CD4-positive, alpha-beta memory T cell (primary cell): Measurements from ENCODE around the gene CCDC201. TPM values are rescaled to one million over a fixed set of nuclear protein-coding genes. Genes with fewer than 3 reads are reported as not detected.
A peak's percentile ranks its signal among the peaks of the same experiment; 100 is the strongest.
"Not testable (repeated sequence)": the region's sequence is repeated elsewhere in the genome, so short reads cannot be mapped to it uniquely, and the experiment has no call there.

ENCODE experiments used
- CTCF ChIA-PET: fragments of 350-600 bp; sonication (Branson Sonifier 250); formaldehyde crosslinking; loops from one replicate; lab custom pipeline; 2021; ENCODE audit warnings: inconsistent platforms; ENCODE audit not compliant: partially characterized antibody; lab: Charles Lee
- POLR2A ChIA-PET: fragments of 350-600 bp; sonication (Branson Sonifier 250); formaldehyde crosslinking; loops from one replicate; lab custom pipeline; 2021; ENCODE audit not compliant: partially characterized antibody; lab: Charles Lee
- DNase-seq, 5 donors: peaks; one replicate each; pipeline versions ENCODE4 v3.0.0 to v3.0.0-alpha.2; 2020 to 2022; ENCODE audit warnings: mixed read lengths in 1 of 5
- H3K27ac ChIP-seq: one replicate; pipeline ENCODE4 v1.7.0; 2013; ENCODE audit warnings: low read depth, low read length
- H3K27me3 ChIP-seq: 2 replicates; pipeline ENCODE4 v1.7.0; 2013; ENCODE audit warnings: mild to moderate bottlenecking, low read length, moderate library complexity; ENCODE audit not compliant: insufficient read depth
- H3K36me3 ChIP-seq: 2 replicates; pipeline ENCODE4 v1.7.0; 2013; ENCODE audit warnings: mild to moderate bottlenecking, low read length, moderate library complexity; ENCODE audit not compliant: insufficient read depth
- H3K4me1 ChIP-seq: 2 replicates; pipeline ENCODE4 v1.7.0; 2013; ENCODE audit warnings: mild to moderate bottlenecking, low read length, moderate library complexity; ENCODE audit not compliant: insufficient read depth
- H3K4me3 ChIP-seq, 2 donors: one replicate each; pipeline ENCODE4 v1.7.0; 2013; ENCODE audit warnings: low read length in 2 of 2, mild to moderate bottlenecking in 1 of 2
- H3K9me3 ChIP-seq, 2 donors: one replicate each; pipeline ENCODE4 v1.7.0; 2013; ENCODE audit warnings: low read length in 2 of 2, control low read depth in 1 of 2; ENCODE audit not compliant: control insufficient read depth in 1 of 2
- H3K27ac Mint-ChIP-seq, 7 donors: one replicate each; pipeline ENCODE4 v1.8.0; 2020 to 2021; ENCODE audit warnings: mixed read lengths in 7 of 7, mild to moderate bottlenecking in 6 of 7, inconsistent platforms in 3 of 7, moderate library complexity in 3 of 7
- H3K27me3 Mint-ChIP-seq, 2 donors: one replicate each; pipeline ENCODE4 v1.8.0; 2020 to 2021; ENCODE audit warnings: mixed read lengths in 2 of 2
- H3K36me3 Mint-ChIP-seq, 2 donors: one replicate each; pipeline ENCODE4 v1.8.0; 2020 to 2021; ENCODE audit warnings: mixed read lengths in 2 of 2, inconsistent platforms in 1 of 2, mild to moderate bottlenecking in 1 of 2
- H3K4me1 Mint-ChIP-seq, 4 donors: one replicate each; pipeline ENCODE4 v1.8.0; 2020 to 2021; ENCODE audit warnings: mixed read lengths in 4 of 4, mild to moderate bottlenecking in 1 of 4
- H3K4me3 Mint-ChIP-seq, 8 donors: one replicate each; pipeline ENCODE4 v1.8.0; 2020 to 2021; ENCODE audit warnings: mixed read lengths in 8 of 8, mild to moderate bottlenecking in 7 of 8, moderate library complexity in 6 of 8, inconsistent platforms in 3 of 8
- H3K9me3 Mint-ChIP-seq, 8 donors: one replicate each; pipeline ENCODE4 v1.8.0; 2020 to 2021; ENCODE audit warnings: mixed read lengths in 8 of 8, mild to moderate bottlenecking in 5 of 8, inconsistent platforms in 3 of 8, moderate library complexity in 1 of 8
- intact Hi-C: fragments of 100-400 bp; cut with micrococcal nuclease; formaldehyde crosslinking; loops from one replicate; pipeline ENCODE4 v1.15.1; 2023
- polyA plus RNA-seq, 2 donors: library from polyadenylated mRNA; unstranded; fragments of 300-500 nt; fragmentation: Illumina TruSeq; gene quantifications; one replicate each; pipeline ENCODE4 v1.2.3, GENCODE V29; 2021
- total RNA-seq, 2 experiments: library from RNA; stranded (reverse); gene quantifications; one replicate each; pipeline ENCODE4 v1.2.3, GENCODE V29; 2021

The CCDC201 gene
- total and polyA plus RNA-seq, 4 experiments from 2014 or later, result not detected

DNA sequence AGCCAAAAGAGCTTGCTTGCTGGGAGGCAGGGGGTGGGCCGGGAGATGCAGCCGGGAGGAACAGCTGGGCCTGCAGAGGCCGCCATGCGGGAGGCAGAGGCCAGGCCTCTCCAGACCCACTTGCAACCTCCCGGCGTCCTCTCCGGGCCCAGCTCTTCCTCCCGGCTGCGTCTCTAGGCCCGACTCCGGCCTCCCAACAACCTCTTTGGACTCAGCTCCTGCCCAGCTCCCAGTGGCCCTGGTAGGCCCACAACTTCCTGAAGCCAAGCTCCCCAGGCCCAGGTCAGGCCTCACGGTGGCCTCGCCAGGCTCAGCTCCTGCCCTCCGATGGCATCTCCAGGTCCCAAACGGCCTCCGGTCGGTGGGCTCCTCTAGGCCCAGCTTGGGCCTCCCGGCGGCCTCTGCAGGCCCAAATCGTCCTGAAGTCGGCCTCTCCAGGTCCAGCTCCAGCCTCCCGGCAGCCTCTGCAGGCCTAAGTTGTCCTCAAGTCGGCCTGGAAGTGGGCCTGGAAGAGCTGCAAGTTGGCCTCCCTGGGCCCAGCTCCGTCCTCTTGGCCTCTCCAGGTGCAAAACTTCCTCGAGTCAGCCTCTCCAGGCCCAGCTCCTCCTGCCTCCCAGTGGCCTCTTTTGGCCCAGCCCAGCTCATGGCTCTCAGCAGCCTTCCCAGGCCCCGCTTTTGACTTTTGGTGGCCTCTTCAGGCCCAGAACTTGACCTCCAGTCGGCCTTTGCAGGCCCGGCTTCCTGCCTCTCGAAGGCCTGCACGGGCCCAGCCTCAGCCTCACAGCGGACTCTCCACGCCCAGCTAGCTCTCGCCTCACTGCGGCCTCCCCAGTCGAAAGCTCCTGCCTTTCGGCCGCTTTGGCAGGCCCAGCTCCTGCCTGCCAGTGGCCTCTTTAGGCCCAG lies 58.4 kb downstream of the CCDC201 start:
- H3K4me1 Mint-ChIP-seq, intact Hi-C loops, H3K9me3 ChIP-seq, H3K36me3 ChIP-seq, CTCF ChIA-PET, H3K27me3 Mint-ChIP-seq, POLR2A ChIA-PET, DNase-seq, H3K27ac Mint-ChIP-seq, H3K27me3 ChIP-seq, H3K4me1 ChIP-seq, H3K4me3 ChIP-seq, H3K36me3 Mint-ChIP-seq, H3K27ac ChIP-seq, H3K9me3 Mint-ChIP-seq, H3K4me3 Mint-ChIP-seq: not testable (repeated sequence)

DNA sequence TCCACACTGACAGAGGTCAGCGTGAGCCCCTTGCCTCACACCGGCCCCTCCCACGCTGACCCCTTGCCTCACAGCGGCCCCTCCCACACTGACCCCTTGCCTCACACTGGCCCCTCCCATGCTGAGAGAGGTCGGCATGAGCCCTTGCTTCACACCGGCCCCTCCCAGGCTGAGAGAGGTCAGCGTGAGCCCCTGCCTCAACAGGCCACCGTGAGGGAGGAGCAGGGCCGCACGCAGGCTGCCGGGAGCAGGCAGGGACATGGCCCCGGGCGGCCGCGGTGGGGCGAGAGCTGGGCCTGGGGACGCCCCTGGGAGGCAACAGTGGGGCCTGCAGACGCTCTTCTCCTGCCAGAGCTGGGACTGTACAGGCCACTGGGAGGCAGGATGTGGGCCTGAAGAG lies 59.1 kb downstream of the CCDC201 start:
- H3K27ac Mint-ChIP-seq, H3K36me3 ChIP-seq, H3K4me1 ChIP-seq, DNase-seq, intact Hi-C loops, H3K36me3 Mint-ChIP-seq, H3K4me3 Mint-ChIP-seq, H3K27ac ChIP-seq, POLR2A ChIA-PET, H3K4me1 Mint-ChIP-seq, H3K9me3 ChIP-seq, H3K27me3 Mint-ChIP-seq, H3K4me3 ChIP-seq, H3K27me3 ChIP-seq, H3K9me3 Mint-ChIP-seq, CTCF ChIA-PET: not testable (repeated sequence)

DNA sequence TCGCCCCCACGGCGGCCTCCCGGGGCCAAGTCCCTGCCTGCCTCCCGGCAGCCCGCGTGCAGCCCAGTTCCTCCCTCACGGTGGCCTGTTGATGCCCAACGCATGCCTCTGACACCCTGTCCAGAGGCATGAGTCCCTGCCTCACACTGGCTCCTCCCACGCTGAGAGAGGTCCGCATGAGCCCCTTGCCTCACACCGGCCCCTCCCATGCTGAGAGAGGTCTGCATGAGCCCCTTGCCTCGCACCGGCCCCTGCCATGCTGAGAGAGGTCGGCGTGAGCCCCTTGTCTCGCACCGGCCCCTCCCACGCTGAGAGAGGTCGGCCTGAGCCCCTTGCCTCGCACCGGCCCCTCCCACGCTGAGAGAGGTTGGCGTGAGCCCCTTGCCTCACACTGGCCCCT lies 59.9 kb downstream of the CCDC201 start:
- Histone ChIP-seq H3K9me3 (no peaks in the 10 kb centered on the region), H3K36me3 (no peaks in the 10 kb centered on the region), H3K4me1 (no peaks in the 10 kb centered on the region), H3K4me3 (no peak overlapping the region), H3K27ac (no peak overlapping the region), H3K27me3 (no peaks in the 10 kb centered on the region)
- Mint-ChIP-seq H3K9me3 (no peaks in the 10 kb centered on the region), H3K4me1 (no peaks in the 10 kb centered on the region), H3K27me3 (no peaks in the 10 kb centered on the region), H3K36me3 (peaks cover 0 to 1% of the 10 kb centered on the region in 2 donors), H3K27ac (no peak overlapping the region), H3K4me3 (no peak overlapping the region)
- intact Hi-C loops, result no loop called here
- POLR2A ChIA-PET, result no interaction called here
- CTCF ChIA-PET, result no interaction called here
- no peak for DNase-seq

DNA sequence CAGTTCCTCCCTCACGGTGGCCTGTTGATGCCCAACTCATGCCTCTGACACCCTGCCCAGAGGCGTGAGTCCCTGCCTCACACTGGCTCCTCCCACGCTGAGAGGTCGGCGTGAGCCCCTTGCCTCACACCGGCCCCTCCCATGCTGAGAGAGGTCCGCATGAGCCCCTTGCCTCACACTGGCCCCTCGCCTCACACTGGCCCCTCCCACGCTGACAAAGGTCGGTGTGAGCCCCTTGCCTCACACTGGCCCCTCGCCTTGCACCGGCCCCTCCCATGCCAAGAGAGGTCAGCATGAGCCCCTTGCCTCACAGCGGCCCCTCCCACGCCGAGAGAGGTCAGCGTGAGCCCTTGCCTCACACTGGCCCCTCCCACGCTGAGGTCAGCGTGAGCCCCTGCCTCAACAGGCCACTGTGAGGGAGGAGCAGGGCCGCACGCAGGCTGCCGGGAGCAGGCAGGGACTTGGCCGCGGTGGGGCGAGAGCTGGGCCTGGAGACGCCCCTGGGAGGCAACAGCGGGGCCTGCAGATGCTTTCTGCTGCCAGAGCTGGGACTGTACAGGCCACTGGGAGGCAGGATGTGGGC lies 61.1 kb downstream of the CCDC201 start:
- not testable (repeated sequence) for H3K36me3 Mint-ChIP-seq

DNA sequence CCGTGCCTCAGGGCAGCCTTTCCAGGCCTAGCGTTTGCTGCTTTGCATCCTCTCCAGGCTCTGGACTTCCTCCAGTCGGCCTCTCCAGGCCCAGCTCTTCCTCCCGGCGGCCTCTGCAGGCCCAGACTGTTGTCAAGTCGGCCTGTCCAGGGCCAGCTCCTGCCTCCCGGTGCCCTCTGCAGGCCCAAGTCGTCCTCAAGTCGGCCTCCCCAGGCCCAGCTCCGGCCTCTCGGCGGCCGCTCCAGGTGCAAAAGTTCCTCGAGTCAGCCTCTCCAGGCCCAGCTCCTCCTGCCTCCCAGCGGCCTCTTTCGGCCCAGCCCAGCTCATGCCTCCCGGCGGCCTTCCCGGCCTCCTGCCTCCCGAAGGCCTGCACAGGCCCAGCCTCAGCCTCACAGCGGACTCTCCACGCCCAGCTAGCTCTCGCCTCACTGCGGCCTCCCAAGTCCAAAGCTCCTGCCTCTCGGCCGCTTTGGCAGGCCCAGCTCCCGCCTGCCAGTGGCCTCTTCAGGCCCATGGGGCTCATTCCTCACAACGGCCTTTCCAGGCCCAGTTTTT lies 62.4 kb downstream of the CCDC201 start:
- H3K27me3 Mint-ChIP-seq, POLR2A ChIA-PET, H3K9me3 Mint-ChIP-seq, CTCF ChIA-PET, H3K9me3 ChIP-seq, H3K4me1 Mint-ChIP-seq, H3K36me3 Mint-ChIP-seq, H3K4me1 ChIP-seq, H3K27ac ChIP-seq, H3K4me3 Mint-ChIP-seq, H3K27me3 ChIP-seq, DNase-seq, H3K36me3 ChIP-seq, H3K4me3 ChIP-seq, intact Hi-C loops: not testable (repeated sequence)
- H3K27ac Mint-ChIP-seq, result peak overlapping the region in 1 of 7 donors; percentile 61

More for the DNA sequence above, 61.1 kb downstream of the CCDC201 start:
- H3K27me3 Mint-ChIP-seq, H3K9me3 Mint-ChIP-seq, DNase-seq, H3K27ac Mint-ChIP-seq, intact Hi-C loops, POLR2A ChIA-PET, H3K36me3 ChIP-seq, H3K4me1 Mint-ChIP-seq, H3K4me3 ChIP-seq, H3K4me3 Mint-ChIP-seq, H3K9me3 ChIP-seq, CTCF ChIA-PET, H3K27ac ChIP-seq, H3K4me1 ChIP-seq, H3K27me3 ChIP-seq: not testable (repeated sequence)

Other genes starting within 250 kb of the CCDC201 start
- gene IGFBP1, start 15.4 kb upstream of the CCDC201 start, total RNA-seq, result not detected
- not detected for gene IGFBP1, start 15.4 kb upstream of the CCDC201 start, polyA plus RNA-seq
- 10 to 100 TPM; 18.4 to 19.0 TPM for gene IGFBP3, start 48.2 kb upstream of the CCDC201 start, total RNA-seq
- gene IGFBP3, start 48.2 kb upstream of the CCDC201 start, polyA plus RNA-seq, result 10 to 100 TPM; 10.4 to 12.9 TPM